HG02852 (cell line): ENCODE data around the gene CHCHD6.

ENCODE experiments used
- ATAC-seq: cut with Tn5 transposase; IDR thresholded peaks from one replicate; pipeline ENCODE4 v1.9.1; 2021; ENCODE audit warnings: mild to moderate bottlenecking, moderate library complexity; ENCODE audit not compliant: unreplicated experiment

Gene CHCHD6

DNA sequence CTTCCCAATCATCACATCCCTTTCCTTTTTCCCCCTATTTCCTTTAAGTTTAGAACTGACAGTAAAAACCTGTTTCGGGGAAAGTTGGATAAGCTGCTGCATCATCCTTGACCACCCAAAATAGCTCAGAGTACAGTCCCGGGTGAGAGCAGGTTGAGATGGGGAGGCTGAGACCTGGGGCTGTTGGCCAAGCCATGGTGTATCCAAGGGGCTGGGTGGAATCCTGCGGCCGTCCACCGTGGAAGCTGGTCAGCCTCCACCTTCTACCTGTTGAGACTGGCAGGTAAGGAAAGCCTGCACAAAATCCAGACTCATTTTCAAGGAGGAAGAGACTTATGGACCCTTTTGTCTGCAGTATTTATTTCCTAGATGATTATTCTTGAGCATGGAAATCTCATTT lies 150.6 kb downstream of the CHCHD6 start:
- ATAC-seq, result no peak

DNA sequence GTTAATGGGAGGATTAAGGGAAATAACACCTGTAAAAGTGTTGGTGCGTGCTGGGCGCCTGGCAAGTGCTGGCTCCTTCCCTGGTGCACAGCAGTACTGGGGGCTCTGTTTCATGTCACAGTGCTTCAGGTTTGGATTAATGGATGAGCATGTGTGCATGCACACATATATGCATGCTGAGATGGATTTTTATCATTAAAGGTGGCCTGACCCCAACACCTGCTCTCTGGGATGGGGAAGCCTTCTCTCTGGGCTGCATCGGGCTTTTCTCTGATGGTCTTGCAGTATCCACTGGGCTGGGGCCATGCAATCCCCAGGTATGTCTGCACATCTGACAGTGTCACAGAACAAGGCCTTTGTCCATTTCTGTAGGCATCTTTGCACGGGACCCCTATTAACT lies 151.3 kb downstream of the CHCHD6 start:
- no peak for ATAC-seq

DNA sequence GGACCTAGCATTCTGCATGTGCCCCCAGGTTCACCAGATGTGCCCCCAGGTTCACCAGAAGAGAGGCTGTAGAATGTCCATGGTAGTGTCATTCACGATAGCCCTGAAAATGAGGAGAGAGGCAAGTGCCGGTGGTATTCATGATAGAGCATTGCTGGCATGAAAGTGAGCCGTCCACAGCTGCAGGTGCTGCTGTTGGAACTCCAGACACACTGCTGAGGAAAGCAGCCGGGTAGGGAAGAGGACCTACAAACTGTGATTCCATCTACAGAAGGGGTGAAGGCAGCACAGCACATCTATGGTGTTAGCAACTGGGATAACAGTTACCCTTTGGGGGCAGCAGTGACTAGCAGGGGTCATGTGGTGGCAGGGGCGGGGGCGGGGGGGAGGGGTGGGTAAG lies 153.9 kb downstream of the CHCHD6 start:
- no peak for ATAC-seq

DNA sequence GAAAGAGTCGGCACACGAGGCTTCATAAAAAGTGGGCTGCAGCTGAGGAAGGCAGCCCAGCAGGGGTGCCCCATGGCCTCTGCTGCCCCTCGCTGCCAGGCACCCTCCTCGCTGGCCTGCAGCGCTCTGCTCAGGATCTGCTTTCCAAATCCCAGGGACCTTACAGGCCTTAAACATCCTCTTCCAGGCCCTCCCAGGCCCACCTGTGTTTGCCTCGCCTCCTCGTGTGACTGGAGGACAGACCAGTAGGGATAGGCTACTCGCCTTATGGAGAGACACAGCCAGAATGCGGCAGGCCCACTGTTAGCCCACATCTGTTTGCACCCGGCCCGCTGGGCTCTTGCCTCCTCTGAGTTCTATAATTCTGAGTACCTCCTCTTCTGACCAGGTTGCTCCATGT lies 154.4 kb downstream of the CHCHD6 start:
- ATAC-seq, result no peak

DNA sequence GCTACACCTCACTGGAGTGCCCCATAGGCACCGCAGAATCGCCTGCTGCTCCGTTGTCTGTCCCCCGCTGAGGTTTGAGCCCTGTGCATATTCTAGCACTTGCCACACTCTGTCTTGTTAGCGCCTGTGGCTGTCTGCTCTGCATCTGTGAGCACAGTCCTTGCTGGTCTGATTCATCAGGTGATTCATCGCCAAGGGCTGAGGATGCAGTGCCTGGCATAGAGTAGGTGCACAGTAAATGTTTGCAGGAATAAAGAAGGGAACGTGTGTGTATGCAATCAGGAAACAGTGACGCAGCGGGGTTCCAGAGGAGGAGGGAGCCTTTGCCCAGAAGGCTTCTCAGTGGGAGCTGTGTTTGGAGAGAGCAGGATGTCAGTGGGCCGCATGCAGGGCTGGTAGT lies 154.8 kb downstream of the CHCHD6 start:
- no peak for ATAC-seq

DNA sequence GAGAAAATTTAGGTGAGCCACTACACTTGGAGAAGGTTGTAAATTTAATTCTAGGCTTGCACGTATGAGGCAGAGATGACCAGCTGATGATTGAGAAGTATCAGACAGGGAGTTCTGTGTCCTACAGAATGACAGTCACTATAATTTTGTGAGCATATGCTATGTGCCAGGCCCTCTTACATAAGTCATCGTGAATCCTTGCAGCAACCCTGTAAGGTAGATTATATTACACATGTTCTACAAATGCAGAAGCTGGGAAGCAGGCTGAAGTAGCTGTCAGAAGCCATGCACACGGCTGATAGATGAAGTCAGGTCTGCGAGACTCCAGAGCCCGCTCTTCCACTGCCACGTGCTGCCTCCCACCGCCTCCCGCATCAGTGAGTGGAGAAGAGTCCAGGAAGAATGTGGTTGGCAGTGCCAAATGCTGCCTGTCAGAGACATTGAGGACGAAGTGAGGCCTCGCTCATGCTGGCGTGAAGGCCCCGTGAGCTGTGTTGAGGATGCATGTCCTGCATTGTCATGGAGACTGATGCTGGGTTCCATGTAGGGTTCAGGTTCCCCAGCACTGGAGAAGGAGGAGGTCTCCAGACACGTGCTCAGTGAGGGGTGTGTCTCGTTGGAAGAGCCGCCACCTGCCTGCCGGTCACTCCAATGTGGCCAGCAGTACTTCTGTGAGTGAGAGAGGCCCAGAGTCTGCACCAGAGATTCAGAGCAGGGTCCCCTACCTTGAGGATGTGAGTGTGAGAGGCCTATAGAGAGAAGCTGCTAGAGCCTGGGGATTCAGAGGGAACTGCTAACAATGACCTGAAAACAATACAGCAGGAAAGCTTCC lies 155.6 kb downstream of the CHCHD6 start:
- ATAC-seq, result no peak

DNA sequence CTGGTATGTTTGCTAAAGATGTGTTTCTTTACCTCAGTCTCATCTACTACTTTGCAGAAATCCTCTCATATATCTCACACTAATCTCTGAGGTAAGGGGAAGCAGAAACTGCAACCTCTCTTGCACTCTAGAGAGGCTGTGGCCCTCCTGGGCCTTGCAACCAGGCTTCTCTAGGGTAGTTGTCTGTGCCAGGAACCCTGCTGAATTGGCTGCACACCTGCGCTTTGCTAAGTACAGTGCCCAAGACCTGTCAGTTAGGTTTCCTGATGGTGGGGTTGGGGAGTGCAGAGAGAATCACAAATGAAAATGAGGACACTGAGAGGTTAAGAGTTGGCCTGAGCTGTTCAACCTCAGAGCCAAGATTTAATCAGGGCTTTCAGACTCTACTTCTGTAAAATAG lies 161.7 kb downstream of the CHCHD6 start:
- no peak for ATAC-seq

DNA sequence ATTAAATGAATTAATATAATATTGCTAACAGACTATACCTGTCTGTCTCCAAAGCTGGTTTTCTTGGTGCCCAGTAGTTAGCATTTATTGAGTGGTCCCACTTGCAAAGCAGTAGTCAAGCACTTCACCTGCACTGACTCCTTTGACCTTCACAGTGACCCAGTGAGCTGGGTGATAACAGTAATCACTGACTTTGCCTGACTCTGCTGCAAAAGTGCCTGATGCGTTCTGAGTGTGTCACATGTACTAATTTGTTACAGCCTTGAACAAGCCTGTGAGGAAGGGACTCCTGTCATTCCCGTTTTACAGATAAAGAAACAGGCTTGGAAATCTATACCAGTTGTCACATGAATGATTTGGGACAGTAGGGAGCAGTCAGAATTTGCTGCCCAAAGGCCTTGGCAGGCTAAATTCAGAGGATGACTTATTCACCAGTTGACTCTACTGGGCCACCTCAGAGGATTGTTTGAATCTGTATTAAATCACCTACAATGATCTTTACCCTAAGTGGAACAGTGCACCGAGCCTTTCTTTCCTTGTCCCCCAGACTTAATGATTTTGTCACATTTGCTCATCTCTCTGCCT lies 162.2 kb downstream of the CHCHD6 start:
- no peak for ATAC-seq

DNA sequence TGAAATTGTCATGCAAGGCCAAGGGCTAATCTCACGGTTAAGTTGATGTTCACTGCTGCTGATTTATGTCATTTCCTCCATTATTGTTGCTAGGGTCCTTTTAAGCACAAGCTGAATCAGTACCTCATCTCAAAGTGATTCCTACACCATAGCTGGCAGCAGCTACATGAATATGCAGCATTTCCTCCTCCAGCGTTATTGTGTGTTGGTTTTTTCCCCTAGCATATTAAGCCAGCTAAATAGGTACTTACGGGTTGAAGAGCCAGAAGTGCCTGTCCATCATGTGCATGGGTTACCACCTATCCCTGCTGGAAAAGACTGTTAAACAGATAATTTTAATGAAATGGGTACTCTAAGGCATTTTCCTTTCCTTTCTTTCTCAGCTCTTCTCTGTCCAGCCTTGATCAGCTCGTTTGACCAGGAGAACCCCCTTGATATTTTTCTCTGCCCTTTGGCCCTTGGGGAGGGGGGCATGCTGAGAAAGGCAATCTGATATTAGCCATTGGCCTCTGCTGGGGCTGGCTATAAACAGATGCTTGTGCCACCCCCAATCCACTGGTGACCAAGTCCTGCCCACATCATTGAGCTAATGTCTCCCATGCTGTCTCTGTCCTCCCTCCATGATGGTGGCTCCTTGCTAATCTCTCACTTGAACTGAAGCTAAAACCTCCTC lies 163.3 kb downstream of the CHCHD6 start:
- ATAC-seq, result no peak

DNA sequence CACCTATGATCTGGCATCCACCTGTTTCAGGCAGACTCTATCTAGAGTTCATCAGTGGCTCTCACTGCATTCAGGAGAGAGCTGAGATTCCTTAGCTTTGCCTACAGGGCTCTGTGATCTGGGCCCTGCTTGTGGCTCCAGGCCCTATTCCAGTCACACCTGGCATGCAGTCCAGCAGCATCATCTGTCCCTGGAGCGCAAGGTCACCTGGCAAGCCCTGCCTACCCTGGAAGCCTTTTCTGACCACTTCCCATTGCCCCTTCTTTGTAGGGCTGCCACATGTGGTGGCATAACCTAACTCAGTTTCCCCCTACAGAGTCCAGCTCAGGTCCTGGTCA lies 163.8 kb downstream of the CHCHD6 start:
- ATAC-seq, result no peak

DNA sequence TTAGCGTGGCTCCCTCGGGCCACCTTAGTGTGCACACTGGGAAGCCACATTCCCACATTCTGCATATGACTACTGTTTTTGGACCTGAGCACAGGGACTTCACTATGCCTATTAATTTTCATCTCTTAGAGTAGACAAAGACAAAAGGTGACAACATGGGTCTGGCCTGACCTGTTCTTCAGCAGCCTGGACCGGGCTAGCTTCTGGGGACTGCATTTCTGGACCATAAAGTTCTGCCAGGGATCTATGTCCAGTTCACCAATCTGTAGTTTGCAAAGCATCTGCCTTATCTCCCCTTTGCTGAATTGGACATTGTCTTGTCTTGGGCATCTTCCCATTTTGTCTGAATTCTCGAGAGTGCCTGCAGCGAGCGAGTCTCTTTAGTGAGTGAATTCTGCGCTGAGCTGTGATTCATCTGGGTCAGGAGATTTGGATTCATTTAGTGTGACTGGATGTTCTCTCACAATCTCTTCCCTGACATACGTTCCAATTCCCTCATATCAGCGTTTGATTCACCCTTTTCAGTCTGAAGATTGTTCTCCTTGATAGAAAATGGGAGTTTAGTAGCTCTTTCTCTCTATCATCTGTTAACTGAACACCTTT lies 166.7 kb downstream of the CHCHD6 start:
- ATAC-seq, result no peak

DNA sequence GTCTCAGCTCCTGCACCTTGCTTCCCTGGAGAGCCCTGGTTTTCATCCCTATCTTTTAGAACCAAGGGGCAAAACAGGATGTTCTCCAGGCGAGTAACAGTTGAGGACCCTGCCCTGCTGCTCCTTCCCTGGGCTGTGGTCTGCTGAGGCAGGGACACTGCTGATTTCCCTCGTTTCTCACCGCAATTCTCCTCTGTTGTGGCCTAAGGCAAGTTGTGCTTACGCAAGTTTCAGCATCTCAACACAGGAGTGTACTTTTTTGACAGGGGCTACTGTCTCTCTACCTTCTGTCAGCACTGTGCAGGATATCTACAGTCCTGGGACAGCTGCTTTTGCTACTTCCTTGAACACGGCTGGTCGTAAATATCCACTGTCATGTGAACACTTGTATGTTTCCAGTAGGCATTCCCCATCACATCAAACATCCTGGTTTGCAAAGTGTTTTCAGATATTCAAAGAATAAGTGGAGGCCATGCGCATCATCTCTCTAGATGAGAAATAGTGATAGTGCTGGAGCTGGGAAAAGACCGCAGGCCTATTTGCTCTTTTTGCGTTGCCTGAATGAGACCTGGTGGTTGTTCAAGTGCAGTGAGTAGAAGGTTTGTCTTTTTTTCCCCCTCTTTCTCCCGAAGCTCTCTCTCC lies 168.8 kb downstream of the CHCHD6 start:
- ATAC-seq, result no peak

DNA sequence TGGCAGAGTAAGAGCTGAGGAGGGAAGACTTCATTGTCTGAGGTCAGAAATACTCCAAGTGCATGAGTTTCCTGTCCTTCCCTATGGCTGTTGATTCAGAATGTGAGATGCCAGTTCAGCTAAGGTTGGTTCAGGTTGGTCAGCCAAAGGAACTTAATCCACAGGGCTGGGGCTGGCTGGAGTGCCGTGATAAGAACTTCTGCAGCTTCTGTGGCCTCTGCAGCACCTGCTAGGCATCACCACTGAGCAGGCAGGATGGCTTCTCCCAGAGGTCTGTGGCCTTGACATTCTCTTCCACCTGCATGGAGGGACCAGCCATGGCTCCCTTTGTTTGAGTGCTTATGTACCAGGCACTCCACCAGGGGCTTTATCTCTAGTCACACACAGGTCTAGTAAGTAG lies 169.4 kb downstream of the CHCHD6 start:
- ATAC-seq, result no peak

DNA sequence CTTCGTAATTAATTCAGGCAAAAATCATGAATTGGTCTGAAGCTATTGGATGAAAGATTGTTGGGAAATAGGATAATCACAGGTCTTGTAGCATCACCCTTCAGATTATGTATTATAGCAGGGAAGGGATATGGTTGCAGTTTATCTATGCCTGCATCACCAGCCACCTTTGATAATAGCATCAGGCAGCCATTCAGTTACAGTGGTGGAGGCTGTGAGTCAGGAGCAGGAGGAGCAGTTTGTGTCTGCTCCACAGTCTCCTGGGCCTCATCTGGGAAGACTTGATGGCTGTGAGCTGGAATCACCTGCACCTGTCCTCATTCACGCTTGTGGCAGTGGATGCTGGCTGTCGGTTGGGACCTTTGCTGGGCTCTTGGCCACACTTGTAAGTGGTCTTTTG lies 174.6 kb downstream of the CHCHD6 start:
- ATAC-seq, result no peak

DNA sequence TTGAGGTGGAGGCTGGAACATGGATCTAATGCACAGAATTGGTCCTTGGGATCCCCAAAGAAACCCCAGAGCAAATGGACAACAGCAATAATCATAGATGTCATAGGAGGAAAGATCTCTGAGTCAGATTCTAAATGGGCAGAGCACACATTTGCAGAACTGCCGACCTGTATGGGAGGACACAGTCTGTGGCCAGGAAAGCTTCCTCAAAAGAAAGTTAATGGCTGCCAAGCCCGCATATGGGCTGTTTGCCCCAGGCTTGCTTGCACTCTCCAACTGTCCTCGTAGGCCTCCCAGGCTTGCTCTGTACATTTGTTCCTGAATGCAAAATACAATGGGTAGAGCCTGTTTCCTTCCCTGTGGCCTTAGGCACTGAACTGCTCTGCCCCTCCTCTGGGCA lies 176.9 kb downstream of the CHCHD6 start:
- ATAC-seq, result no peak

DNA sequence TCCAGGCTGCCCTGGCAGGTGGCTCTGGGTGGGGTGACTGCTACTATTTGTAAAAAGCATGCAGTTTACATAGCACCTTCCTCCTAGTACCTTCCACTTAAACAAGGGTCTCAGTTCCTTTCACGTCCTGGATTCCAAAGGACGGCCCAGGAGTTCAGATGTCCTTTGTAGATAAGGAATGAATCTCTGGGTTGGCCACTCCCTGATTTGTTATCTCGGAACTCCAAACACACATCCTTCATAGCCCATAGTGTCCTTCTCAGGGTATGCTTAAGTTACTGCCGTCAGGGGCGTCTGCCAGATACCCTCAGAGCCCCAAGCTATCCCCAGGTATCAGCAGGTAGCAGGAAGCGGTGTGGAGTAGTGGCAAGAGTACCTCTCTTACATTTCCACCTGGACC lies 177.8 kb downstream of the CHCHD6 start:
- no peak for ATAC-seq

DNA sequence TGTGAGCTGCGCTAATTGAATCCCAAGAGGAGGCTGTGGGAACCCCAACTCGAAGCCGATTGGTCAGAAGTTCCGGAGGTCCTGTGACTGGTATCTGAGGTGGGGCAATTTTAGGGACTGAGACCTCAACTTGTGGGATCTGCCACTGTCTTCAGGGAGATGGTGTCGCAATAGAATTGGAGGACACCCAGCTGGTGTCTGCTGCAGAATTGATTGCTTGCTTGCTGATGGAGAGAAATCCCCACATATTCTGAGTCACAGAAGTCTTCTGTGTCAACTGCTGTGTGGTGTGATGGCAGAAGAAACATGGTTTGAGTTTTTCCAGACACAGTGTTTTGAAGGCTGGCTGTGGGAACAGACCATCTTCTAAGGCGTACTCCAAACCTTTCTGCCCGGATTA lies 179.2 kb downstream of the CHCHD6 start:
- no peak for ATAC-seq

DNA sequence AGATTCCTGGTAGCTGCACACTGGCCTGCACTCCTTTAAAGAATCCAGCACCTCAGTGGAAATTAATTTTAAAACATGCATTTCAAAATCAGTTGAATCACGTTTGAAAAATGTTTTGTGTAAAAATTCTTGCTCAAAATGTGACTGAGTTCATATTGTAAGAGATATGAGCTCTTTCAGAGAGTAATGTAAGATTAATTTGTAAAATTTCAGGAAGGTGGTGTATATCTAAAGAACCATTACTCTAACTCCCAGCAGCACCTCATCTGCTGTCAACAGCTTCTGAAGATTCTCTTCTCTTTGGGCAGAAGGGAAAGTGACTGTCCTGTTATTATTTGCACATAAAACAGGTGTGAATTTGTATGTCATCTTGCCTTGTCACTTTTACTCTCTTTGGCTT lies 181.4 kb downstream of the CHCHD6 start:
- no peak for ATAC-seq

DNA sequence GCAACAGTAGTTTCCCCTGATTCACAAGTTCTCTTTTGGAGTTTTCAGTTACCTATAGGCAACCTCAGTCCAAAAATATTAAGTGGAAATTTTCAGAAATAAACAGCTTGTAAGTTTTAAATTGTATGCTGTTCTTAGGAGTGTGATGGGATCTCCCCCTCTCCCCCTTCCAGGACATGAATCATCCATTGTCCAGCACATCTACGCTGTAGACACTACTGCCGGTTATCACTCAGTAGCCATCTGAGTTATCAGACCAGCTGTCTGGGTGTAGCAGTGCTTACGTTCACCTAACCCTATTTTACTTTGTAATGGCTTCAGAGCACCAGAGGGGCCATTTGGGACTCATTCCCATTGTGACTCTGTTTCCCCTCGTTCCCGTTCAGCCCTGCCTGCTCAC lies 182.2 kb downstream of the CHCHD6 start:
- ATAC-seq, result no peak

DNA sequence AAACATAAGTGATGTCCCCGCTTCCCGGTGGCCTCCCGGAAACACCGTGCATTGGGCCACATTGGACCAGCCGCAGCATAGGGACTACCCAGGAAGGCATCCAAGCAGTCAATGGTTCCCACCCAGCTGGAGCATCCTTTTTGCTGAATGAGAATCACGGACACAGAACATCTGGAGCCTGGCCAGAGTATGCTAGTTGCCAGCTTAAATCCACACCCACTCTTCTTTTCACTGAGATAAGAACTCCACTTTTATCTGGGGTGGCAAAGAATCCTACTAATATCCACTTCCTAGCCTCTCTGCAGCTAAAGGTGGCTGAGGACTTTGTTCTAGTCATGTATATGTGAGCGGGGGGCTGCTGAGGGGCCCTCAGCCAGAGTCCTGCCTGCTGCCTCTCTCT lies 183.6 kb downstream of the CHCHD6 start:
- no peak for ATAC-seq

DNA sequence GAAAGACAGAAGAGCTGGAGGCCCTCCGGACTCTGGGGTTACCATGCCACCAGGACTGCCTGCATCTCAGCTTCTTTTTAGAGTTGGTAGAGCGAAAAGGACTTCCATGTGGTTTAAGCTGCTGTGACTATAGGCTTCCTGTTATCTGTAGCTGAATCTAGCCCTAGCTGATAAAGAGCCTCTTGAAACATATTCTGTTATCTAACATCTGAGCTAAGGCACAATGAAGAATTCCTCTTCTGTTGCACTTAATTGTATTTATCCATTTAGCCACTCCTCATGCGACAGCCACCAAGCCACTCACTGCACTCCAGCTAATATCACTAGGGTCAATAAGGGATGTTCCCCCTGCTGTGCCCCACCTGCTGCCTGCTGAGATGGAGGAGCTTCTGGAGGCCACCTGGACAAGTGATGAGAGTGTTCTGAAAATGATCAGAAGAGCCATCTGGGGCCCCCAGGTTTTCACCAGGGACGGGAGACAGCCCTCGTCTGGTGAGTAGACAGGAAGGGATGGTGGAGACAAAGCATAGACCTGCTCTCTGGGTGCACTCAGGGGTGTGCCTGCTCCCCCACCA lies 184.2 kb downstream of the CHCHD6 start:
- no peak for ATAC-seq
